Osteocyte (in vitro differentiated cells): Measurements from ENCODE around the gene CSPG4. TPM values are rescaled to one million over a fixed set of nuclear protein-coding genes. Genes with fewer than 3 reads are reported as not detected.

Experiments used
- DNase-seq: peaks from one replicate; pipeline ENCODE4 v3.0.0; 2021; ENCODE audit warnings: mixed read lengths; ENCODE audit not compliant: unreplicated experiment; ENCODE audit errors: extremely low spot score
- H3K27ac Mint-ChIP-seq: one replicate; pipeline ENCODE4 v1.8.0; 2021; ENCODE audit warnings: mild to moderate bottlenecking, mixed read lengths; ENCODE audit not compliant: unreplicated experiment
- H3K27me3 Mint-ChIP-seq: one replicate; pipeline ENCODE4 v1.8.0; 2021; ENCODE audit warnings: mixed read lengths; ENCODE audit not compliant: unreplicated experiment
- H3K36me3 Mint-ChIP-seq: one replicate; pipeline ENCODE4 v1.8.0; 2021; ENCODE audit warnings: mixed read lengths; ENCODE audit not compliant: unreplicated experiment
- H3K4me1 Mint-ChIP-seq: one replicate; pipeline ENCODE4 v1.8.0; 2021; ENCODE audit warnings: mixed read lengths; ENCODE audit not compliant: unreplicated experiment
- H3K4me3 Mint-ChIP-seq: one replicate; pipeline ENCODE4 v1.8.0; 2021; ENCODE audit warnings: mild to moderate bottlenecking, moderate library complexity, mixed read lengths; ENCODE audit not compliant: unreplicated experiment
- H3K9me3 Mint-ChIP-seq: one replicate; pipeline ENCODE4 v1.8.0; 2021; ENCODE audit warnings: mixed read lengths; ENCODE audit not compliant: unreplicated experiment
- CTCF ChIP-seq: fragments of 200-600 bp; sonication (generic); IDR thresholded peaks from 2 replicates; pipeline ENCODE4 v1.5.0; 2021; ENCODE audit warnings: antibody characterized with exemption, mild to moderate bottlenecking, moderate library complexity
- total RNA-seq: library from RNA; stranded (reverse); gene quantifications from 2 replicates; pipeline ENCODE4 v1.2.1, GENCODE V29; 2021

The CSPG4 gene
- total RNA-seq, 1 donor from 2014 or later, result 43.3 TPM

- H3K9me3 Mint-ChIP-seq, result no peaks in the 10 kb centered on the region
- peaks cover 6% of the 10 kb centered on the region for H3K36me3 Mint-ChIP-seq
- no peak for DNase-seq
- H3K27me3 Mint-ChIP-seq, result no peaks in the 10 kb centered on the region
- H3K4me3 Mint-ChIP-seq, result no peak overlapping the region
- no peak for TF ChIP-seq CTCF
- H3K27ac Mint-ChIP-seq, result peak overlapping the region; percentile 71
- peaks cover 35% of the 10 kb centered on the region for H3K4me1 Mint-ChIP-seq
Observed at GRCh38 chr15:75644376-75644775, 68.3 kb downstream of the CSPG4 start.

GRCh38 chr15:75641603-75642002 is 71.0 kb downstream of the CSPG4 start:
- H3K9me3 Mint-ChIP-seq, result no peaks in the 10 kb centered on the region
- no peaks in the 10 kb centered on the region for H3K36me3 Mint-ChIP-seq
- TF ChIP-seq CTCF, result no peak
- H3K4me3 Mint-ChIP-seq, result no peak overlapping the region
- no peaks in the 10 kb centered on the region for H3K27me3 Mint-ChIP-seq
- DNase-seq, result no peak
- H3K4me1 Mint-ChIP-seq, result peaks cover 41% of the 10 kb centered on the region
- H3K27ac Mint-ChIP-seq, result no peak overlapping the region

- no peak for TF ChIP-seq CTCF
- no peaks in the 10 kb centered on the region for H3K9me3 Mint-ChIP-seq
- peaks cover 36% of the 10 kb centered on the region for H3K4me1 Mint-ChIP-seq
- no peaks in the 10 kb centered on the region for H3K36me3 Mint-ChIP-seq
- H3K27ac Mint-ChIP-seq, result peak overlapping the region; percentile 88
- no peaks in the 10 kb centered on the region for H3K27me3 Mint-ChIP-seq
- H3K4me3 Mint-ChIP-seq, result peak overlapping the region; percentile 88
- no peak for DNase-seq
Observed at GRCh38 chr15:75641179-75641503, 71.5 kb downstream of the CSPG4 start.

GRCh38 chr15:75640483-75641178 is 72.0 kb downstream of the CSPG4 start:
- Mint-ChIP-seq H3K36me3 (no peaks in the 10 kb centered on the region), H3K4me3 (peak overlapping the region; percentile 88), H3K9me3 (no peaks in the 10 kb centered on the region), H3K27me3 (no peaks in the 10 kb centered on the region), H3K4me1 (peaks cover 36% of the 10 kb centered on the region), H3K27ac (peak overlapping the region; percentile 88)
- DNase-seq, result no peak
- peak; percentile 46 for TF ChIP-seq CTCF

- Mint-ChIP-seq H3K27ac (peak within 1 kb of the TSS; percentile 88), H3K9me3 (no peaks in the 10 kb centered on the region), H3K27me3 (no peaks in the 10 kb centered on the region), H3K4me1 (peaks cover 34% of the 10 kb centered on the region), H3K36me3 (no peaks in the 10 kb centered on the region), H3K4me3 (peak within 1 kb of the TSS; percentile 88)
- TF ChIP-seq CTCF, result no peak
- DNase-seq, result peak; percentile 96
Observed at GRCh38 chr15:75639709-75640482, 72.8 kb downstream of the CSPG4 start, which contains the start of gene IMP3. Gene IMP3 (minus strand): TSS chr15:75640224. CDS start chr15:75640168, 56 bp downstream.
